GM21381 (cell line): ENCODE data around the gene PABPN1L.

ENCODE experiments used
- ATAC-seq: cut with Tn5 transposase; IDR thresholded peaks from one replicate; pipeline ENCODE4 v1.9.1; 2021; ENCODE audit warnings: mild to moderate bottlenecking, moderate library complexity; ENCODE audit not compliant: unreplicated experiment

Gene PABPN1L, protein sequence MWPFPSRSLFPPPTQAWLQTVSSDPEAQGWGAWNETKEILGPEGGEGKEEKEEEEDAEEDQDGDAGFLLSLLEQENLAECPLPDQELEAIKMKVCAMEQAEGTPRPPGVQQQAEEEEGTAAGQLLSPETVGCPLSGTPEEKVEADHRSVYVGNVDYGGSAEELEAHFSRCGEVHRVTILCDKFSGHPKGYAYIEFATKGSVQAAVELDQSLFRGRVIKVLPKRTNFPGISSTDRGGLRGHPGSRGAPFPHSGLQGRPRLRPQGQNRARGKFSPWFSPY

DNA sequence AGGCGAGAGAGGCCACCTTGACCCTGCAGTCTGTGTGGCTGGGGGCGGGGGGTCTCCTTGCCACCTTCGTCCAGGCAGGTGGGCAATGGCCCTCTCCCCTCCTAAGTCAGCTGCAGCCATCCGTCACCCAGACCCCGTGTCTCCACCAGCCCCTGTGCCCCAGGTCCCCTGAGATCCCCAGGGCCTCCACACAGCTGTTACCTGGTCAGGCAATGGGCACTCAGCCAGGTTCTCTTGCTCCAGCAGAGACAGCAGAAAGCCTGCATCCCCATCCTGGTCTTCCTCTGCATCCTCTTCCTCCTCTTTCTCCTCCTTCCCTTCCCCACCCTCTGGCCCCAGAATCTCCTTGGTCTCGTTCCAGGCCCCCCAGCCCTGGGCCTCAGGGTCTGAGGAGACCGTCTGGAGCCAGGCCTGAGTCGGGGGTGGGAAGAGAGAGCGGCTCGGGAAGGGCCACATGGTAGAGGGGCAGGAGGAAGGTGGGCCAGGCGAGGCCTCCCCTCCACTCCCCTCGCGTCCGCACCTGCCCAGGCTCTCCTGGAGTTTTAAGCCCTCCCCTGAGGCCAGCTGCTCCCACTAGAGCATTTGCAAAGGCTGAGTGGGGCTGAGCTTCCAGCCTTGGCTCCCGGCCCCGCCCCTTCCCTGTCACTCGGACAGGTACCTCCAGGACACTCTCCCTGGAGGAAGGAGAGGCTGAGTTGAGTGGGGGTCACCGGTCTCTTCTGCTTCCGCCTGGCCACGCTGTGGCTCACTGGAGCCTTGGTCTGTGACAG is at the start of gene PABPN1L:
PABPN1L (minus strand) TSS at position 510 of the 770 bp plus-strand sequence; CDS start at position 456, 54 bp downstream.
- ATAC-seq: no peak

DNA sequence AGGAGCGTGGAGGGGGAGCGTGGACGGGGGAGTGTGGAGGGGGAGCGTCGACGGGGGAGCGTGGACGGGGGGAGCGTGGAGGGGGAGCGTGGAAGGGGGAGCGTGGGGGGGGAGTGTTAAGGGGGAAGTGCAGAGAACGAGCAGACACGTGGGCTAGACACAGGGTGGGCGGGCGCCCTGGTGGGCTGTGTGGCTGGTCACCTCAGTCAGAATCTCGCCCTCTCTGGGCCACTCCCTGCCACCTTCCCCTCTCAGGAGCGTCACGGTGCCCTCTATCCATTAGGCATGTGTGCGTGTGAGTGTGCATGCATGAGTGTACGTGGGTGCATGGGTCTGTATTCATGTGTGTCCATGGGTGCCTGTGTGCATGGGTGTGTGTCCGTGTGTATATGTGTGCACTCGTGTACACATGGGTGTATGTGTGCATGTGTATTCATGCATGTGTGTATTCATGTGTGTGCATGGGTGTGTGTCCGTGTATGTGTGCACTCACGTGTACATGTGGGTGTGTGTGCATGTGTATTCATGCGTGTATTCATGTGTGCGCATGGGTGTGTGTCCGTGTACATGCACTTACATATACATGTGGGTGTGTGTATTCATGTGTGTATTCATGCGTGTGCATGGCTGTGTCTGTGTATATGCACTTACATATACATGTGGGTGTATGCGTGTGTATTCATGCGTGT is 49.3 kb upstream of the PABPN1L start:
- no peak for ATAC-seq

DNA sequence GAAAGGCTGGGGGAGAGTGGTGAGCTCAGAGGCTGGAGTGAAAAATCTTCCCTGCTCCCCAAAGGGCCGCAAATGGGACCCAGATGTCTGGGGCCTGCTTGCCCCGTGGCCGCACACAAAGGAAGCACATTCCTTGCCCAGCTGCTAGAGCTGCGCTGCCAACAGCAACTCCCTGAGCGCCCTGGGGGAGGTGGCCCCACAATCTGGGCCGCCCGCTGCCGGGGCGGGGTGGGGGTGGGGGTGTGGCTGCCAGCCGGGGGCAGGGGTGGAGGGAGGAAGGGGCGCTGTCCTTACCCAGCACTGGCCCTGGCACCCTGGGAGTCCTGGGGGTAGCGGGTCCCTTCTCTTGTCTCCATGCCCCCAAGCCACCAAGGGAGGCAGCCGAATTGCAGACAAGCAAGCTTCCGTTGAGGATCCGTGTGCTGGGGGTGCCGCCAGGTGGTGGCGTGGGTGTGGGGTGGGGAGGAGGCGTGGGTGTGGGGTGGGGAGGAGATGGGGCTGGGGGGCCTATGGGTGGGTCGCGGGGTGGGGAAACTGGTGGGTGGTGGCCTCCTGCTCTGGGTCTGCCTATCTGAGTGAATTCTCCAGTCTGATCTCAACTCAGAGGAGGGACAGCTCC is 48.4 kb upstream of the PABPN1L start:
- ATAC-seq: no peak

DNA sequence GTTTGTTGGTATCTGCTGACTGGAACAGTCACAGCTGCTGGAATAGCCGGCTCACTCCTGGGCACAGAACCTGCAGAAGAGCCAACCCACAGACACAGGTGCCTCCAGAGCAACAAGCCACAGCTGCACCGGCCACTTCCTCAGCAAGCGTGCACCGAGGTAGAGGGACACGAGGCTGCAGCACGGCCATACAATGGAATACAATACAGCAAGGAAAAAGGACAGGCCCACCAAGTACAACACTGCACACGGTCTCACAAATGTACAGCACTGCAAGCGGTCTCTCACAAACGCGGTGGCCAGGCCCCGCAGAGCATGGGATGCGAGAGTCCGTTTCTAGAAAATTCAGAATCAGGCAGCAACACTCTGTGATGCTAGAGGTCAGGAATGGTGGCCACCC is 47.4 kb upstream of the PABPN1L start:
- no peak for ATAC-seq

DNA sequence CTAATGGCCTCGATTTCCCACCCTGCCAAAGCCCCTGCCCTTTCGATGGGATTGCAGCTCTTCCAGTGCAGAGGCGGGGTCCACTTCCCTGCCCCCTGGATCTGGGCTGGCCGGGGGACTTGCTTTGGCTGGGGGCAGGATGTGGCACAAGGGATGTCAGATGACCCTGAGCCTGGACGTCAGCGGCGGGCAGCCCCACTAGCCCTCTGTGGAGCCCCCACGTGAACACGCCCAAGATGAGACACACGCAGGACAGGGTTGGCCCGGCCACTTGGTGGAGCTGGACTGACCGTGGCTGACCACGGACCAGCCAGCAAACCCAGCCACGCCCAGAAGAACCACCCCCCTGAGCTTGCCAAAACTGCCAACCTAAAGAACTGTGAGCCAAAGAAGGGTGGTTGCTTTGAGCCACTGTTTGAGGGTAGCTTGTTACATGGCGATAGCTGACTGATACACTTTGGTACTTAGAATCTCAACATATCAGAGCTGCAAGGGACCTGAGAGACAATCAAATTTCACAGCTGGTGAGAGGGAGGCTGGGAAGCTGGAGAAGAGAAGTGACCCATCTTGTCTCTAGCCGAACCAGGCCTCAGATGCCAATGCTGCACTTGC is 46.6 kb upstream of the PABPN1L start:
- no peak for ATAC-seq

DNA sequence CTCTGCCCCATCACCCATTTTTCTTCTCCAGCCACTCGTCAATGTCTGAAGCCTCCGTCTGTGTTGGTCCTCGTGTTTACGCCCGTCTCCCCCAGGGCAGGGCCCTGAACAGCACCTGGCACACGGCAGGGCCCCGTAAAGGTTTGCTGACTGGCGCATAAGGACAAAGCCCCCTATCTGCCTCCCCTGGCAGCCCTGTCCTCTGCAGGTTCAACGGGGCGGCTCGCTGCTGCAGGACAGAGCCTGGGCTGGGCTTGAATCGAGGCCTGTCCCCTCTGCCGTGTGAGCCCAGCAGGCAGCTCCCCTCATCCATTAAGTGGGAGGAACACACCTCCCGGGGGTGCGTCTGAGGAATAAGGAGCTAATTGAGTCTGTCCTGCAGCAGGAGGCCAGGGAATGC is 46.1 kb upstream of the PABPN1L start:
- no peak for ATAC-seq

DNA sequence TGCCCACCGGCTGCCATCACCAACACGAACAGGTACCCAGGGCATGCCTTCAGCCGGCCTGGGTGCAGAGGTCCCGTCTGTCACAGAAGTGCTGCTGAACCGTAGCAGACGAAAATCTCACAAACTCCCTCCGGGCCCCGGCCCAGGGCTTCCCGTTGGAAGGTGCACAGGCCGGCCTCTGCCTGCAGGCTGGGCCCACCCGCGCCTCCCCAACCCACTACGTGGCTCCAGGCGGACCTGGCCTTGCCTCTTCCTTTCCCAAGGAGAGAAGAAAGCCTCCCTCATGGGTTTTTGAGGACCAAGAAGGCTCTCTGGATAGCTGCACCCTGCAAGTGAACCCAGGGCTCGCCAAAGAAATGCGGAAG is 45.5 kb upstream of the PABPN1L start:
- ATAC-seq: no peak

DNA sequence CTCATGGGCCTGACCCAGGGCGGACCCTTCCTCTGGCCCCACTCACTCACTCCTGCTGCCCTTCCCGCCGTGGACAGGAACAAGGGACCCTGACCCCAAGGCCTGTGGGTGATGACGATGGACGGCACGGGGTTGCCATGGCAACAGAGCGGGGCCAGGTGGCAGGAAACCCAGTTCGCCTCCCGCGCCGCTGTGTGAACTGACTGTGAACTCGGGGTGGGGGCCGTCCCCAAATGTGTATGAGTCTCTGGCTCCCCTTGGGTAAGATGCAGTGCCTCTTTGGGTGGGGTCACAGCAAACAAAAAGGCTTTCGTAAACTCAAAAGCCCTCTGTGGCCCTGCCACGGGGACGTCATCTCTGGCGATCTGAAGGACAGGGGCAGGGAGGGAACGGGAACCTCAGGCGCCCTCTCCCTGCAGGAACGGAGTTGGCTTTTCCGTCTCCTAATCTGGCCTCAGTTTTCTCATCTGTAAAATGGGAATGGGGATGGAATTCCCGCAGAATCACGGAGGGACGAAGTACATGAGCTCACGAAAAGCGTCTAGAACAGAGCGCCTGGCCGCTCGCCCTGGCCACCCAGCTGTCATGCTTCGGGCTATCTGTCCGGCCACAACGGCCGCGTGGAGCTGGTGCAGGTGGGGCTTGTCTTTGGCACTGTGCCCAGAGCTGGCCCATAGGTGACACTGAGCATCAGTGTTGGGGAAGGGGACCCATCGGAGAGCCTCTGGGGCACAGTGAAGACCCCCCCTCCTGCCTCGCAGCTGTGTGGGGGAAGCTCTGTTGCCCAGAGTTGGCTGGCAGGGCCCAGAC is 44.9 kb upstream of the PABPN1L start:
- ATAC-seq: no peak

DNA sequence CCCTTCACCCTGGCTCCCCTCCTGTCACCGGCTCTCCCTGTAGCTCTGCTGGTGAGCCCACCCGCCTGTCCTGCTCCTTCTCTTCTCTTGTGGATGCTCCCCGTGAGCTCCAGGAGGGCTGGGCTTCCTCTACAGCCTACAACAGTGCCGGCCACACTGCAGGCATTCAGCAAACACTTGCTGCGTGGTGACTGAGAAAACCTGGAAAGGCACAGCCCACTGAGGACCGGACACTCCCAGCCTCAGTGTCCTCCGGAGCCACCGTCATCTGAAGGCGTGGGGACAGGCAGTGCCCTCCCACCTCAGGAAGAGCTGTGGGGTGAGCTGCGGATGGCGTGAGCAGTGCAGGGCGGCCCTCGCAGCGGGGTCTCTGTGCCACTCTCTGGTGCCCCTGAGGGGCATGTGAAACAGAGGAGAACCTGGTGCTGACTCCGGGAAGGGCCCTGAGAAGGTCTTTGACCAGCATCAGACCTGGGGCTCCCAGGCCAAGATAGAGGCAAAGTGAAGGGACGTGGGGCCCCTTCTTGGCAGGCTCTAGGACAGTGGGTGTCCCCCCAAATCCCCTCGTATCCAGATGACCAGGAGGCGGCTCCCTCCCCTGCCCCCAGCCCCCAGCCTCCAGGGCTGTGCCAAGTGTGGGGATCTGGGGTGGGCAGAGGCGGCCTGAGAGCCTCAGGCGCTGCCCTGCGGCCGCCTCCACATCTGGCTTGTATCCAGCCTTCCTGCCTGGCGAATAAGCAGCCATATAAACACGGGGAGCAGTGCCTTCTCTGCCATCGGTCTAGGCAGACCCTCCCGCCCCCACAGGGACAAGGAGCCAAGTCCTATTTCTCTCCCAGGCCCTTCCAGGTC is 44.0 kb upstream of the PABPN1L start:
- no peak for ATAC-seq

DNA sequence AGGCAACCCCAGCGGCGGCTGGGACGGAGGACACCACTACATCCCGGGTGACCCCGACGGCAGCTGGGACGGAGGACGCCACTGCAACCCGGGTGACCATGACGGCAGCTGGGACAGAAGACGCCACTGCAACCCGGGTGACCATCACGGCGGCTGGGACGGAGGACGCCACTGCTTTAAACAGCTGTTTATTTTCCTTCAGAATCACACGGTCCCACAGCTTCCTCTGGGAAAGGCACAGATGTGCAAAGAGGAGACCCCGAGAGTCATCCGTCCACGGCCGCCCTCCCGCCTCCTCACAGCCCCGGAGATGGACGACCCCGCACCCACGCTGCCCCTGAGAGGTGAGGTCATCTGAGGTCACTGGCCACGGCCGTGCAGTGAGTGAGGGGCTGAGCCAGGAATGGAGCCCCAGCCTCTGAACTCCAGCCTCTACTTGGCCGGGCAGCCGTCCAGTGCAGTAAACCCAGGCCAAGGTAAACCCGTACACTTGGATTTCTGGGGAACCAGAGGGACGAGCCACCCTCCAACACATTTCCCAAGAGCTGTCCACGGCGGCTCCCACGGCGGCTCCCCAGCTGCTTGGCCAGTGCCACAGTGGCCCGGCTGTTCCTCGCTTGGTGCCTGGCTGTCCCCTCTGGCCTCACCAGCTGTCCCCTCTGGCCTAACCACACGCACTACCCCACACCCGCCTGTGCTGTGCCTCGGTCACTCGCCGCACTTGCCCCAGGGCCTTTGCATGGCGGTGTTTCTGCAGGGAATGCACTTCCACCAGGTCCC is 43.2 kb upstream of the PABPN1L start:
- no peak for ATAC-seq

DNA sequence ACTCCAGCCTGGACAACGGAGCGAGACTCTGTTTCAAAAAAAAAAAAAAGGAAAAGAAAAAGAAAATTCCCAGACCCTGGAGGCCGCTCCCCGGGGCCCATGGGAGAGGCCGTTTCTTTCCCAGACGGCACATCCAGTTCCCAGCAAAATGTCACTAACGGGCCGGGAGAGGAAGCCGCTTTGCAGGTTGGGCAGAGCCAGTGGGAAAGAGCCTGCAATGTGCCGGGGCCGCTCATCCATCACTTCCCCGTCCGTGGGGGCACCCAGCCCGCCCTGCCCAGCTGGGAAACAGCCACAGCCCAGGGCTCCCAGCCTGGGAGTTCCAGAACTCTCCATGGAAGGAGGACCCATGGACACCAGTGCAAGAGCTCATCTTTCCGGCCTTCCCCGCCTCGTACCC is 41.8 kb upstream of the PABPN1L start:
- no peak for ATAC-seq

DNA sequence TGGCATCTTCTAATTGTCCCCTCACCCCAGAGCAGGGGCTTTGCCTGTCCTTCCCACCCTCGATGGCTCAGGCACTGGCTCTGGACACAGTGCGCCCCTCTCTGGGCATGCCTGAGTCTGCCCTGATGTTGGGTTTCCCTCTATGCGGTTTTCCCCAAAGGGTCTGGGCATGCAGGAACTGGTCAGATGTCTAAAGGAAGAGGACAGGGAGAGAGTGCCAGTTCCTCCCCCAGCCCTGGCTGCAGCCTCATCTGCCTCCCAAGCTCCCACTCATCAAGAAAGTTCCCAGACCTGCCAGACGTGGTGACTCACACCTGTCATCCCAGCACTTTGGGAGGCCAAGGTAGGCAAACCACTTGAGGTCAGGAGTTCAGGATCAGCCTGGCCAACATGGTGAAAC is 41.3 kb upstream of the PABPN1L start:
- ATAC-seq: no peak

DNA sequence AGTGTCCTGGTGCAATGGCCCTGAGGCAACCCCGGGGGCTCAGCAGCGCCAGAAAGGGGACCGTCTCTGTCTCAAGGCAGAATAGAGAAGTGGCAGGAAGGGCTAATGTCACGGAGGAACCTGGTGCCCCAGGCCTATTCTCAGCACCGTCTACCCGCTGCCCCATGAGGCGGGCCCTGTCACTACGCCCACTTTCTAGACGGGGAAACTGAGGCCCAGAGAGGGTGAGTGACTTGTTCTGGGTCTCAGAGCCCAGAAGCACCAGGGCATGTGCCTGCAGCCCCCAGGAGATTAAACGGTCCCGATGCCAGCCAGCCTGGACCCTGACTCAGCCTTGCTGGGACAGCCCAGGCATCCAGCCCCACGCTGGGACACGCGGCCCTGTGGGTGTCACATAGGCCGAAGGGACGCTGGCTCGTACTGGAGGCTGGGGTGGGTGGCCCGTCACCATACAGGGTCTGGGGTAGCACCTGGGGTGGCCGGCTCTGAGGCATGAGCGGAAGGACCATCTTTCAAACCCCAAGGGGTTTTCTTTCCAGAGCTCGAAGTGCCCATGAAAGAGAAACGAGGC is 40.2 kb upstream of the PABPN1L start:
- no peak for ATAC-seq

DNA sequence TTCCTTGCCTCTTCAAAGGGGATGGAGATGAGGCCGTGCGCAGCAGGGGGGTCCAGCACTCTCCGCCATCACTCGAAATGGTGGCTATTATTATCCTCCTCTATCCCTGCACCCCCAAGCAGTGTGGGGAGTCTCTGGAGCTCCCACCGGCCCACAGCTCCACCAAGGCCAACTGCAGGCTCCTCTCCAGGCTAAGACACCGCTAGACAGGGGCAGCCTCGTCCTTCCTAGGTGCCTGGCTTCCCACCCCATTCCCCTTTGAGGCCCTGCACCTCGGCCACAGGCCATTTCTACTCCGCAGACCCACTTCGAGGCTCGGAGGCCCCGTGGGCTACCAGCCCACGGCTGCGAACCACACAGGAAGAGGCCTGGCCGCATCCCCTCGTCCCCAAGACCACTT is 39.6 kb upstream of the PABPN1L start:
- ATAC-seq: no peak

DNA sequence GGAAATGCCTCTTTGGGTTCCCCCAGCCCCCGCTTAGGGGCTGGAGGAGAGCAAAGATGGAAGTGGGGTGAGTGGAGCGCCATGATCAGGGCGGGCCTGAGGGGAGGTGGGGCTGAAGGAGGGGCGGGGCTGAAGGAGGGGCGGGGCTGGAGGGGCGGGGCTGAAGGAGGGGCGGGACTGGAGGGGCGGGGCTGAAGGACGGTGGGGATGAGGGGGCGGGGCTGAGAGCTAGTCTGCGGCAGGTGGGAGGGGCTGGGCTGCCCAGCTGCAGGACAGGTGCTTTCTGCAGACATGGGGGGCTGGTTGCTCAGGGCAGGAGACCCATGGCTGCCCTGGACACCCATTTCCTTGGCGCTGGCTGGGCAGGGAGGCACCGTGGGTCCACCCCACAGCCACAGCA is 39.1 kb upstream of the PABPN1L start:
- no peak for ATAC-seq

DNA sequence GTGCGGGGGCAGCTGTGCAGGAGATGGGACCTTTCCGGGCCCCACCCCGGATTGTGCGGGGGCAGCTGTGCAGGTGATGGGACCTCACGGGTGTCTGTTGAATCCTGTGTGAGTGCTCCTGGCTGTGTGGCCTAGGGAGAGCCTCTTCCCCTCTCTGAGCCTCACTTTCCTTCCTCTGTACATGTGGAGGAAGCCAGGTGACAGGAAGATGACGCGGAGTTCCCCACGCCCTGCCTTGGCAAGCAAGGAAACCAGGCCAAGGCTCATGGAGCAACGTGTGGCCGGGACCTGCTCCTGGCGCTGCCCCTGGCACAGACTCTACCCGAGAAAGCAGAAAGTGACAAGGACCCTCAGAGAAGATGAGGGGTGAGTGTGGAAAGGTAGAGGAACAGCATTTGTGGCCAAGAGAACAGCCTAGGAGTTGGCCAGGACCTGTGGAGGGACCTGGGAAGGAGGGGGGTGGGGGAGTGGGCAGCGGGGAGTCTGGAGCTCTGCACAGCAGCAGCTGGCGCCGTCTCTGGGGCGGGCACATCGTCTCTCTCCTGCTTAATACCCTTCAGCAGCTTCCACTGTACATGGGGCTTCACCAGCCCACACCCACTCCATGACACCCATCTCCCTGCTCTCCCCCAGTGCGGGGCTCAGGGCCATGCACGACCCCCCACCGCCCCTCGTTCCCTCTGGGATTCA is 38.4 kb upstream of the PABPN1L start:
- no peak for ATAC-seq

DNA sequence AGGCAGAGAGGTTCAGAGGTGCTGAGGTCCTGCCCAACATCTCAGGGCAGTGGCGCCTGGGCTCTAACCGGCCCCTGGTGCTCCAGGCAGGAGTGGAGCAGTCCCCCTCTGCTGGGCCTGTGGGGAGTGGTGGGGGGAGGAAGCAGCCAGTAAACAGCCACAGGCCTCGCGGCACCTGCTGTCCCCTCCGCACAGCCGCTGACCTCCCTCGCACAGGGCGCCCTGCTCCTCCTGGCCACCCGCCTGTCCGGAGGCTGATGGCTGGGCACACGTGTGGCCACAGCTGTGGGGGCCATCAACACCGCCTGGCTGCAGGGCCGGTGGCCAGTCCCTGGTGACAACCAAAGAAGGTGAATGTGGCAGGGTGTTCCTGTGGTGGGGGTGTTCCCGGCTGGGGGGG is 36.8 kb upstream of the PABPN1L start:
- no peak for ATAC-seq

DNA sequence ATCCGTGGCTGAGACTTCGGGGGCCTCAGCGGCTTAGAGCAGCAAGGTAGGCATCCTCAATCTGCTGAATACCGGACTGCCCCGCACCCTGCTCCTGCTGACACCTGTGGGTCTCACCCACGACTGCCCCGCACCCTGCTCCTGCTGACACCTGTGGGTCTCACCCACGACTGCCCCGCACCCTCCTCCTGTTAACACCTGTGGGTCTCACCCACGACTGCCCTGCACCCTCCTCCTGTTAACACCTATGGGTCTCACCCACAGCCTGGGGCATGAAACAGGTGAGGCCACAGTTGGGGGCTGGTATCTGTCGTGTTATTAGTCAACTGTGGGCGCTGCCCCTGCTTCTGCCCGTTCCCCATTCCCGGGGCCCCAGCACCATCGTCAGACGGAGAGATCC is 36.3 kb upstream of the PABPN1L start:
- ATAC-seq: no peak
